Endothelial cell (in vitro differentiated cells): ENCODE data around the gene SERPINE2. TPM values are rescaled to one million over a fixed set of nuclear protein-coding genes. Genes with fewer than 3 reads are reported as not detected.

ENCODE experiments used
- DNase-seq: peaks from one replicate; pipeline ENCODE4 v3.0.0; 2021; ENCODE audit warnings: low spot score
- H3K27ac Mint-ChIP-seq: one replicate; pipeline ENCODE4 v1.8.0; 2021; ENCODE audit warnings: mixed read lengths, inconsistent platforms; ENCODE audit not compliant: unreplicated experiment
- H3K27me3 Mint-ChIP-seq: one replicate; pipeline ENCODE4 v1.8.0; 2021; ENCODE audit warnings: mild to moderate bottlenecking, moderate library complexity, mixed read lengths, inconsistent platforms; ENCODE audit not compliant: unreplicated experiment
- H3K36me3 Mint-ChIP-seq: one replicate; pipeline ENCODE4 v1.8.0; 2021; ENCODE audit warnings: mild to moderate bottlenecking, low read depth, mixed read lengths, inconsistent platforms; ENCODE audit not compliant: unreplicated experiment
- H3K4me1 Mint-ChIP-seq: one replicate; pipeline ENCODE4 v1.8.0; 2021; ENCODE audit warnings: mild to moderate bottlenecking, mixed read lengths, inconsistent platforms; ENCODE audit not compliant: unreplicated experiment
- H3K4me3 Mint-ChIP-seq: one replicate; pipeline ENCODE4 v1.8.0; 2021; ENCODE audit warnings: mild to moderate bottlenecking, mixed read lengths, inconsistent platforms; ENCODE audit not compliant: unreplicated experiment
- H3K9me3 Mint-ChIP-seq: one replicate; pipeline ENCODE4 v1.8.0; 2021; ENCODE audit warnings: mixed read lengths, inconsistent platforms; ENCODE audit not compliant: unreplicated experiment
- total RNA-seq: library from RNA; stranded (reverse); fragmentation: NEBNext Ultra II Directional; extraction: Animal tissue kit (Norgen Biotek cat#: 25700); gene quantifications from one replicate; pipeline ENCODE4 v1.2.1, GENCODE V29; 2021; ENCODE audit not compliant: unreplicated experiment
- TF ChIP-seq, protein P1 (sequence below): fragments of 200-600 bp; sonication (generic); IDR thresholded peaks from one replicate; pipeline ENCODE4 v1.5.0; 2021; ENCODE audit warnings: antibody characterized with exemption; ENCODE audit not compliant: unreplicated experiment

Gene SERPINE2
- total RNA-seq, 1 donor from 2014 or later = 40.4 TPM

DNA sequence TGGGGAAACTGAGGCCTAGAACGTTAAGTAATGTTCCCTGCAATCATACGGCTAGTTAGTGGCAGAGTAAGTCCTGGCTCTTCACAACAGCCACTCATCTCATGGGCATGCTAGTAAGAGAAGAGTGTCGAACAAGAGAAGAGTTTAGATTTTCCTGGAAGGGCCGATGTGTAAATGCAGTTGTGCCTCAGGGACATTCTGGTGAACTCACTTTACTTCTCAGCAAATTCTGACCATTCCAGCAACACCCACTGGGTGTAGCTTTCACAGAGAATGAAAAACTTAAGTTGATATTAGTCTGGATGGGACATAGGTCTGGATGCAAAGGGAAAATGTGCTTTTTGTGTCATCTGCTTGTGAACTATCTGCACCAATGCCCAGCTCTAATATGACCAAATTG, 58.3 kb downstream of the SERPINE2 start:
- TF ChIP-seq, protein P1, sequence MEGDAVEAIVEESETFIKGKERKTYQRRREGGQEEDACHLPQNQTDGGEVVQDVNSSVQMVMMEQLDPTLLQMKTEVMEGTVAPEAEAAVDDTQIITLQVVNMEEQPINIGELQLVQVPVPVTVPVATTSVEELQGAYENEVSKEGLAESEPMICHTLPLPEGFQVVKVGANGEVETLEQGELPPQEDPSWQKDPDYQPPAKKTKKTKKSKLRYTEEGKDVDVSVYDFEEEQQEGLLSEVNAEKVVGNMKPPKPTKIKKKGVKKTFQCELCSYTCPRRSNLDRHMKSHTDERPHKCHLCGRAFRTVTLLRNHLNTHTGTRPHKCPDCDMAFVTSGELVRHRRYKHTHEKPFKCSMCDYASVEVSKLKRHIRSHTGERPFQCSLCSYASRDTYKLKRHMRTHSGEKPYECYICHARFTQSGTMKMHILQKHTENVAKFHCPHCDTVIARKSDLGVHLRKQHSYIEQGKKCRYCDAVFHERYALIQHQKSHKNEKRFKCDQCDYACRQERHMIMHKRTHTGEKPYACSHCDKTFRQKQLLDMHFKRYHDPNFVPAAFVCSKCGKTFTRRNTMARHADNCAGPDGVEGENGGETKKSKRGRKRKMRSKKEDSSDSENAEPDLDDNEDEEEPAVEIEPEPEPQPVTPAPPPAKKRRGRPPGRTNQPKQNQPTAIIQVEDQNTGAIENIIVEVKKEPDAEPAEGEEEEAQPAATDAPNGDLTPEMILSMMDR = no peak
- H3K27me3 Mint-ChIP-seq = no peaks in the 10 kb centered on the region
- H3K4me1 Mint-ChIP-seq = peaks cover 8% of the 10 kb centered on the region
- H3K36me3 Mint-ChIP-seq = no peaks in the 10 kb centered on the region
- no peak overlapping the region for H3K27ac Mint-ChIP-seq
- no peak overlapping the region for H3K4me3 Mint-ChIP-seq
- DNase-seq = no peak
- H3K9me3 Mint-ChIP-seq = no peaks in the 10 kb centered on the region

DNA sequence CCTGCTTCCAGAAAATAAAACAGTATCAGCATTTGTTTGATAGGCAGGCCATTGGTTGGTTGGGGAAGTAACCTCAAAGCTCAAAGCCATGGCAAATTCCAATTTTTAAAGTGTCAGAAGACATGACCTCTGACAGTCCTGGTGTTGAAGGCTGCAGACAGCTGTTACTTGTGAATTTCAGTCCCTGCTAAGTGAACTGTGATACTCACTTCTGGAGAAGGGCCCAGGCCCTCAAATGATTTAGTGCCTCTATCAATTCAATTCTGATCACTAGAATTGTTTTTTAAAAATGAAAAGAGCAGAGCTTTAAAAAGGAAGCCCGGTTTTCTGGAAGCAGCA, 58.7 kb downstream of the SERPINE2 start:
- no peak overlapping the region for H3K27ac Mint-ChIP-seq
- TF ChIP-seq, protein P1 = no peak
- no peak for DNase-seq
- H3K4me1 Mint-ChIP-seq = peaks cover 8% of the 10 kb centered on the region
- no peak overlapping the region for H3K4me3 Mint-ChIP-seq
- no peaks in the 10 kb centered on the region for H3K9me3 Mint-ChIP-seq
- no peaks in the 10 kb centered on the region for H3K27me3 Mint-ChIP-seq
- H3K36me3 Mint-ChIP-seq = no peaks in the 10 kb centered on the region

DNA sequence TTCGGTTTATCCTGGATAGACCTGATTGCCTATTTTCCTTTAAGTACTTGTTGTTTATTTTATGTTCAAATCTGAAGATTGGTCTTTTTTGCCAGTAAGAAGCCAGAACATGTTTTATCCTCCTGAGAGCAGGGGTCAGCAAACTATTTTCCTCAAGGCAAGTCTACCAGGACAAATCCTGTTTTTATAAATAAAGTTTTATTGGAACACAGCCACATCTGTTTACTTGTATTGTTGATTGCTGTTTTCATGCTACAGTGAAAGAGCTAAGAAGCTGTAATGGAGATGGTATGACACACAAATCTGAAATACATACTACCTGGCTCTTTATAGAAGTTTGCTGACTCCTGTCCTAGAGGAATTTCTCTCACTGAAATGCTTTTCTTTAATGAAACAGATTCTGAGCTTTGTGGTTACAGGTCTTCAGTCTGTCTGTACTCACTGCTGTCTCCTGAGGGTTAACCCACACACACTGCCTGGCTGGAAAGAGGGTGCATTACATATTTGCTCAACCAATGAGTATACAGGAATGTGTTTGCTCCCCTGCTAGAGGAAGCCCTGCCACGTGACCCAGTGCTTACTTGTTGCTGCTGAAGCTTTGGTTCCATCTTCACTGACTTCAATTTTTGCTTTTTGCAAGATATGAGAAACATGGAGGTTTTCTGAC, 59.2 kb downstream of the SERPINE2 start:
- DNase-seq = no peak
- TF ChIP-seq, protein P1 = no peak
- H3K4me3 Mint-ChIP-seq = no peak overlapping the region
- H3K4me1 Mint-ChIP-seq = peaks cover 7% of the 10 kb centered on the region
- no peak overlapping the region for H3K27ac Mint-ChIP-seq
- no peaks in the 10 kb centered on the region for H3K9me3 Mint-ChIP-seq
- H3K27me3 Mint-ChIP-seq = no peaks in the 10 kb centered on the region
- no peaks in the 10 kb centered on the region for H3K36me3 Mint-ChIP-seq

DNA sequence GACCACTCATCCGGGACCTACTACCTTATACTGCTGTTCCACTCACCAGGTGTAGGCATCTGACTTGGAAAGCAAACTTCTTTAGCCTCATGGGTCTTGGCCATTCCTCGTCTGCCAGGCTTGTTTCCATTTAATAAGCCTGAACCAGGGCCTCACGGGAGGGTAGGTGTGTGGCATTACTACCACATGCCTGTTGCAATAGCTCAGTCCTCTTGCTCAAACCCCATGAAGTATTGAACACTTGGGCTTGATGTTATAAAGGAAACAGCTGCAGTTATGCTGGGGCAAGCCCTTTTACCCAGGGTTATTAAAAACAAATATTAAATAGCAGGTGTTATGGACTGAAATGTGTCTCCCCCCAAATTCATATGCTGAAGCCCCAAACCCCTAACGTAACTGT, 60.6 kb downstream of the SERPINE2 start:
- Mint-ChIP-seq H3K27ac (no peak overlapping the region), H3K4me1 (peaks cover 4% of the 10 kb centered on the region), H3K27me3 (no peaks in the 10 kb centered on the region), H3K9me3 (no peaks in the 10 kb centered on the region), H3K4me3 (no peak overlapping the region), H3K36me3 (no peaks in the 10 kb centered on the region)
- TF ChIP-seq, protein P1 = no peak
- DNase-seq = no peak

DNA sequence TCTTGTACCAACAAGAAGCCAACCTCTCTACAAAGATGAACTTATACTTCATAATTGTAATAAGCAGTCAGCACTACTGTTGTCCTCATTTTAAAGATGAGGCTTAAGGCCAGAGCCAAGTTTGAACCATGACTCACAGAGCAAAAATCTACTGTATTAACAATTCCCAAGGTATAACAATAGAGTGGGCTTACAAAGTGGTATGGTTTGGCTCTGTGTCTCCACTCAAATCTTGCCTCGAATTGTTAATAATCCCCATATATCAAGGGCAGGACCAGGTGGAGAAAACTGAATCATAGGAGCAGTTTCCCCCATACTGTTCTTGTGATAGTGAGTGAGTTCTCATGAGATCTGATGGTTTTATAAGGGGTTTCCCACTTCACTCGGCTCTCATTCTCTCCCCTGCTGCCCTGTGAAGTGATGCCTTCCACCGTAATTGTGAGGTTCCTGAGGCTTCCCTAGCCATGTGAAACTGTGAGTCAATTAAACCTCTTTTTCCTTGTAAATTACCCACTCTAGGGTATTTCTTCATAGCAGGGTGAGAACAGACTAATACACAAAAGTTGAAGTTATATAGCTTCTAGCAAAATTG, 62.4 kb downstream of the SERPINE2 start:
- DNase-seq = no peak
- Mint-ChIP-seq H3K36me3 (no peaks in the 10 kb centered on the region), H3K27me3 (no peaks in the 10 kb centered on the region)

More for the DNA sequence above, 62.4 kb downstream of the SERPINE2 start:
- peaks cover 4% of the 10 kb centered on the region for H3K4me1 Mint-ChIP-seq
- no peak overlapping the region for H3K27ac Mint-ChIP-seq
- no peak overlapping the region for H3K4me3 Mint-ChIP-seq
- H3K9me3 Mint-ChIP-seq = no peaks in the 10 kb centered on the region
- TF ChIP-seq, protein P1 = no peak
